ENCODE measurements around the gene CATSPER4.

Gene CATSPER4

DNA sequence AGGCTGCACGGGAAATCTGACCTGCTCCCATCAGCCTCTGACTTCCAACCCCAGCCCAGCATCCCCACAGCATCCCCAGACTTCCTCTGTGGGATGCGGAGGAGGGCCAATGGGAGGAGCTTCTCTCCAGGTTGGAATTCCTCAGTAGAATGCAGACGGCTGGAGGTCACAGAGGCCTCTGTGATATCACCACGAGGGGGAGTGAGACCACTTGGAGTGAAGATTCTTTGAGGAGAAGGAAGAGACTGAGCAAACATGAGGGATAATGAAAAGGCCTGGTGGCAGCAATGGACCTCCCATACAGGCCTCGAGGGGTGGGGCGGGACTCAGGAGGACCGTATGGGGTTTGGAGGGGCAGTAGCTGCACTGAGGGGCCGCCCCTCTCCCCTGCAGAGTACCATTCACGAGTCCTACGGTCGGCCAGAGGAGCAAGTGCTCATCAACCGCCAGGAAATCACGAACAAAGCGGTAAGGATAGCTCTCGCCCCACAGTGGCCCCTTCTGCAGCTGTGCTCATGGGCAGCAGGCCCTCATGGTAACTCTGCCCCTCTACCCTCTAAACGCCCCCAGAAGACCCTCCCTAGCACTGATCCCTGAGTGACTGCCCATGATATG, at the start of gene CATSPER4:
Gene CATSPER4 (plus strand): TSS at position 230 of the 615 bp plus-strand sequence. CDS start 26 bp downstream, at position 256.
- DNase-seq, result no peak

DNA sequence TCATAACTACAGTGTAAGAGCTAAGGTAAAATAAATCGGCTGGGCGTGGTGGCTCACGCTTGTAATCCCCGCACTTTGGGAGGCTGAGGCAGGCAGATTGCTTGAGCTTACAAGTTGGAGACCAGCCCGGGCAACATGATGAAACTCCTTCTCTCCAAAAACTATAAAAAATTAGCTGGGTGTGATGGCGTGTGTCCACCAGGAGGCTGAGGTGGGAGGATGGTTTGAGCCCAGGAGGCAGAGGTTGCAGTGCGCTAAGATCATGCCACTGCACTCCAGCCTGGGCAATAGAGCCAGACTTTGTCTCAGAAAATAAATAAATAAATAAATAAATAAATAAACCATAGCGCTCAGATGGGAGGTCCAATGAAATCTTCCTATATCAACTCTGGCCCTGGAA, 48.2 kb upstream of the CATSPER4 start:
- no peak for DNase-seq

DNA sequence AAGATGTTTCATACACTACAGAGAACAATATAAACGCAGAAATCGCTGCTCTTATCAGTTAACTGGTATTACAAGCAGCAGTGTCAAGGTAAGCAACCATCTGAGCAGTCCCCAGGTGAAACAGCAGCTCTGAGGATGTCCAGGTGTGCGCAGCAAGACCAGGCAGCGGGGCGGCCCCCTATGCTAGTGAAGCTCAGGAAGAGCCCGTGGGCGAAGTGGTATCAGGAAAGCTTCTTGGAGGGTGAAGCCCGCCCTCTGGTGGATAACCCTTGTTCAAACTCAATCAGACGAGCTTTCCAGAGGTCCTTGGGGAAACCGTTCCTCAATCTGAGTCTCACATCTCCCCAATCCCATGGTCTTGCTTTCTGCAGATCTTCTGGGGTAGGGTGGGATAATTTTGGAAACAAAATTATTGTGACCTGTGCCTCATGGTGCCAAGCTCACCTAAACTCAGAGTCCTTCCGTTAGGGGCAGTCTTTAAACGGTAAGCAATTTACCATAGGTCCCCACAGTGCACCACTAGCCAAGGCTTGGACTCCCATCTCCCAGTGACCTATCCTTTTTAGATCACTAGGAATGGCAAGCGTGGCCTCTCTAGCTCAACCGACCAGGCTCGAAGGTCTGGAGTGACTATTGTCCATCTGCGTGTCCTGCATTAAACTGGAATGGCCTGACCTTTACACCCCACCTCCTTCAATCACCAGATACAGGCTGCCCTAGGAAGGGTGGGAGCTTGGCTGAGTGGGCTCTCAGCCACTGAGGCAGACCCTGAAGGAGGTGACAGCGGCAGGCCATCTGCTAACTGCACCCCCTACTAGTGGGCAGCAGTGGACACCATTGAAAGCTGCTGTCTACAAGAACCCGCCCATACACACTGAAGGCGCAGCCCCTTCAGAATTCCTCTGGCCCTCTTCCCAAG, 45.1 kb upstream of the CATSPER4 start:
- peak; percentile 66 for DNase-seq

DNA sequence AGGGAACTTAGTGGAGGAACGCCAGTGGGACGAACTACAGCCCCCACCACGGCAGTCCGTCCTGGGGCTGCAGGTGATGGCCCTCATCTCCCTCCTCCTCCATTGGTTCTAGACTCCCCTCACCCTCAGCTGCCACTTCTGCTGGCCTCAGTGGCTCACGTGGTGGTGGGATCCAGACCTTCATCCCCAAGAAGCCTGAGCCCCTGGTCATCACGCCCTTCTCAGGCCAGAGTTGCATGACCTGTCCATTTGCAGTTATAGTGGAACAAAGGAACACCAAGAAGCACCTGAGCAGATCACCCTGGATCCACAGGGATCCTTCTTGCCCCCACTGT, 44.5 kb upstream of the CATSPER4 start:
- DNase-seq, result no peak

DNA sequence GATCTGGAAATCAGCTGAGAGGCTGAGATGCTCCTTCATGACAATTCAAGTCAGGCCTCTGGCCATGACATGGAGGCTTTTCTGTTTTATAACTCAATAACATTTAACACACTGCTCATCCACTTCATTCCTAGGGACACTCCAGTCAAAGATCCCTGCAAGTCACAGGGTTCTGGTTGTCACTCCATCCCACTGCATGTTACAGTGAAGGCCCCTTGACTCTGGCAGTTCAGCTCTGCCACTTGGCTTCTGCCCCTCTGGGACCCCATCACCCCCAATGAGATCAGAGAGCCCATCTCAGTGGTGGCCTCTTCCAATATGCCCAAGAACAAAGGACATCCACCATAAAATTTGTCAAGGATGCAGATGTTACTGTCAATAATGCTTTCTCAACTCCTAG, 41.5 kb upstream of the CATSPER4 start:
- DNase-seq, result no peak

DNA sequence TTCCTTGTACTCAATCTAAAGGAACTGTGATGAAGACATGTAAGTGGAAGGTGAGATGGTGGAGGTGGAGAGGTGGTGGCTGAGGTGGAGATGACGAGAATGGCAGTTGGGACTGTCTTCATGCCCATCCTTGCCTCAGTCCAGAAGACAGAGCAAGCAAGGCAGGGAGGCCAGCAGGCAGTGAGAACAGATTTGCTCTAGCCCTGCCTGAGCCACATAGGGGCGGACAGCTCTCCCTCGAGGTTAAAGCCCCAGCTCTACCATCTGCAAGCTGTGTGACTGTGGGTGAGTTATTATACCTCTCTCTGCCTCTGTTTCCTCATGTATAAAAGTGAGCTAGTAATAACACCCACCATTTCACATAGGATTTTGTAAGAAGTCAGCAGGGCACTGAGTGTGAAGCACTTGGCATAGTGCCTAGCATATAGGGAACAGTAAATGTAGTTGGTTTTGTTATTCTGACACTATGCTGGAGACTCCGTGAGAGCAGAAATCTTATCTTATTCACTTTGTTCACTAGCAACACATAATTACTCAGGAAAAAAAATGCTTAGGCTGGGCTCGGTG, 36.4 kb upstream of the CATSPER4 start:
- DNase-seq, result no peak

DNA sequence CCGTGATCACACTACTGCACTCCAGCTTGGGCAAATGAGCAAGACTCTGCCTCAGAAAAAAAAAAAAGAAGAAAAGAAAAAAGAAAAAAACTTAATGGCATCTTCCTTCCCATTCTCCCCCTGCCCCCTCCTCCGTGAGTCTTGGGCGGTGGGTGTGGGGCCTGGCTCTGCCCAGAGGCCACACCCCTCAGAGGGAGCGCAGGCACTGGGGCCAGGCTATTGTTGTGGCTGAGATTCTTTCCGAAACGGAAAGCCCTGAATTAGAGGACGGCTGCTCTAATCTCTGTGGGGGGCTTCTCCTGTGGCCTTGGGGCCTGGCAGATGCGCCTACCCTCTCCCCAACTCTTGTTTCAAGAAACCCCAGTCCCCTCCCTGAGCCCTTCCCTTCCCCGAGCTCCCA, 35.7 kb upstream of the CATSPER4 start:
- no peak for DNase-seq

DNA sequence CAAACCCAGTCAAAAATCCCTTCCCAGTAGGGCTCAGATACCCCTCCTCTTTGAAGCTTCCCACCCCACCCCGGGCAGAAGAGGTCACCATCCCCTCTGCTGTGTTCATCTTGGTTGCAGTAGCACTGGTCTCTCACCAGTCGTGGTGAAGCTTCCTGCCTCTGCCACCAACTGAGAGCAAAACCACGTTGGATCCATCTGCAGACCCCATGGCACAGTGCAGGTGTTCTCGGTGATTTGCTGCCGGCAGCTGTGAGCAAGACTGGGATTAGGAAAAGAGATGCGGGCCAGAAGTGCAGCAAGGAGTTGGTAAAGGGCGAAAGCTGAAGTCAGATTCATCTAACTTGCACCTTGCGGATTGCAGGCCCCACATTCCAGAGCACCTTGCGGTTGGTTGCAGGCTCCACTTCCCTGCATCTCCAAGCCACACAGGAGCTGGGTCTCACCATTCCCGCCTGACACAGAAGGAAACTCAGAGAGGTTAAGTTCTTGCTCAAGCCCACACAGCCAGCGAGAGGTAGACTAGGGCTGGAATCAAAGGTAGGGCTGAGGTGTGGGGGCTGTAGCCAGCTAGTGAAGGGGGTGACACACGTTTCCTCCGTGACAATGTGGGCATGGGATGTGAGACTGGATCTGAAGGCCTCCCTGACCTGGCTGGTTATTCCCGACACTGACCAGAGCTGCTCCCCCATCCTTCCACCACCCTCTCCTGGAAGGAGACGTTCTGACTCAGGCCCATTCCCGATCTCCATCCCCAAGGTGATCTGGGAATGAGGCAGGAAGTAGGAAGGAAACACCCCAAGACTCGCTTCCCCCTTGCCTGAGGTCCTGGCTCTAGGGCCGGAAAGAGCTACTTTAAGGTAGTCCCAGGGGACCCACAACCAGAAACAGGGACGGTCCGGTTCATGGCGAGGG, 34.8 kb upstream of the CATSPER4 start:
- no peak for DNase-seq

DNA sequence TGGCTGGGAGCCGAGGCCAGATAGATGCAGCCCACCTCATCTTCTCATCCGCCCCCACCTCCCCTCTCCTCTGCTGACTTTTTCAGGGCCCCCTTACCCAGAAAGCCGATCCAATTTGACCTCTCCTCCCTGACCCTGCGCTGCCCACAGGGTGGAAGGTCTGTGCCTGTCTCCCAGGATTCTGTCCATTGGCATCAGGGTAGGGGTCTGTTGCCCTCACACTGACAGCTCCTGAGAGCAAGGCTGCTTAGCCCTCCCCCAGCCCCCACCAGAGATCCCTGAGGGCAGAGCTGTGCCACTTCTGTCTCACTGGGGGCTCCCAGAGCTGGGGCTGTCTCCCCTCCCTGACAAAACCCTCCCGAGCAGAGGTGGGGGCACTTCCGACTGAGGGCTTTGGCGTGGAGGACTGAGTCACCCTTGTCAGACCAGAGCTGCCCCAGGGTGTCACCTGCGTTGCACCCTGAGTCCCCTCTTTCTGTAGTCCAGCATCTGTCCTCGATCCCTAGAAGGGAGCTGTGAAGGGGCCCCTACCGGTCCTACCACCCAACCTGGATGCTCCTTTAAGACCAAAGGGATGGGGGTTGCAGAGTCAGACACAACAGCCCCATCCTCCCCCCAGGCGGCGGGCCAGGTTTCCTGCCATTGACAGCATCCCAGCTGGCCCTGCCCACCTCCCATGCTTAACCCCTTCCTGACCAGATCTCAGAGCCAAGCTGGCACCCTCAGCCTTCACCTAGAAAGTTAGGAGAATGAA, 33.9 kb upstream of the CATSPER4 start:
- DNase-seq, result no peak

DNA sequence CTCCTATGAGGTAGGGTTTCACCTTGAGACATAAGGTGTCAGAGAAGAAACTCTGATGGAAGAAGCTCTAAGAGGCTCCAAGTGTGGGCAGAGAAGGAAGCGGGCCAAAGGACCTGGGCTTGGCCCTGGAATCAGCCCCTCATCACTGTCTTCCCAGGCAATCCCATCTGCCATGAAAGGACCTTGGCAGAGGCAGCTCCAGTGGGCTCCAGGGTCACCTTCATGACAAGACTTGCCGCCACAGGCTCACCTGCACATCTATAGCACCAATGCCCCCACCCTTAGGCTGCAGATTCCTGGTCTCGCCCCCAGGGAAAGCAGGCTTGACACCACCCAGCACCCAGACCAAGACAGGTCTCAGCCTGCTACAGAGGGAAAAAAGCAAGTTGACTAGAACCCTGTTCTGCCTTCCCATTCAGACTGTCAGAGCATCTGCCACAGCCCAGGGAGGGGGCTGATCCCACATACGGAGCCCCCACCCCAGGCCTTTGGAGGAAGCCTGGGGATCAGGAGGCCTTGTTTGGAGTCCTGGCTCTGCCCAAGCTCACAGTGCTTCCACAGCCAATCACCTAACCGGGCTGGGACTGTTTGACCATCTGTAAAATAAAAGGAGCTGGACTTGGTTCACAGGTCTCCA, 32.0 kb upstream of the CATSPER4 start:
- no peak for DNase-seq

DNA sequence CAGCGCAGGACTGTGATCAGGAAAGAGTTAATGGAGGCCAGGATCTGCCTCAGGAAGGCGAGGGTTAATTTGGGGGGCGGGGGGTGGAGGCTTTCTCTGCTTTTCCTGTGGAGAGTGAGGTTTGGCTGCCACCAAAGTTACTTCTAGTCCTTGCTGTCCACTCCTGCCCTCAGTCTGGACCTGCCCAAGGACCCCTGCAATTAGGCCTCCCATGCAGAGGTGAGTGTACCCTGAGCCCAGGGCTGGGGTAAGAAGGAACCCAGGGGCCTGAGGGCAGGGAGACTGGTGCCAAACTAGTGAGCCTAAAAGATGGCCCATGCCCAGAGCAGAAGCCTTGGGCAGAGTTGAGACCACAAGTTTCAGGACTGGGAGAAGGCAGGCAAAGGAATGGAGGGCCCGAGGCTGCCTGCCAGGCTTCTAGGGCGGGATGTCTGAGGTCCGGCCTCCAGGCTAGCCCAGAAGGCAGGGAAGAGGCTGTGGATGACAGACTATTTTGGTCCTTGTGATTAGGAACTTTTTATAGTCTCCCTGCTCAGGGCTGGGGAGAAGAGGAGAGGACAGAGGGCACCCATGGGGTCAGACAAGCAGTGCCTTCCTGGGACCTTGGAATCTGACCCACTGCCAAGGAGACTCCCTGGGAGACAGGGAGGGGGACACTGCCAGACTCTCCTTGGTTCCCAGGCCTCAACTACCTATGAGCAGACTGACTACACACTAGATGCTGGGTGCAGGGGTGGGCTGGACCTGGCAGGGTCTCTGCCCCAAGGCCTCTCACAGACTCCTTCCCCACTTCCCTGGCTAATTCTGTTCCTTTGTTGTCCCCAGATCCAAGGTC, 31.3 kb upstream of the CATSPER4 start, which contains the start of gene FAM110D:
Gene FAM110D (plus strand): TSS at position 172 of the 835 bp plus-strand sequence. CDS start 2,213 bp downstream, outside the sequence.
- DNase-seq, result no peak

DNA sequence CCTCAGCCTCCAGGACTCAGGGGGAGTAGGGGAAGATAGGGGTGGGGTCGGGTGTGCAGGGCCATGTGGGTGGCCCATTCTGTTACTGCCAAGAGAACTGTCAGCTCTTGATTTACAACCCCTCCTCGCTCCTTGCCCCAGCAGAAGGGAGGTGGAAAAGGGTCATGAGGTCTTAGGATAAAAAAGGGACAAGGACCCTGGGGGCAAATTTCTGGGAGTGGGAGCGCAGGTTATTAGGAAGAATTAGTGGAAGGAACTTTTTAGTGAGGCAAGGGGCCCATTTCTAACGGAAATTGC, 30.7 kb upstream of the CATSPER4 start:
- DNase-seq, result no peak

DNA sequence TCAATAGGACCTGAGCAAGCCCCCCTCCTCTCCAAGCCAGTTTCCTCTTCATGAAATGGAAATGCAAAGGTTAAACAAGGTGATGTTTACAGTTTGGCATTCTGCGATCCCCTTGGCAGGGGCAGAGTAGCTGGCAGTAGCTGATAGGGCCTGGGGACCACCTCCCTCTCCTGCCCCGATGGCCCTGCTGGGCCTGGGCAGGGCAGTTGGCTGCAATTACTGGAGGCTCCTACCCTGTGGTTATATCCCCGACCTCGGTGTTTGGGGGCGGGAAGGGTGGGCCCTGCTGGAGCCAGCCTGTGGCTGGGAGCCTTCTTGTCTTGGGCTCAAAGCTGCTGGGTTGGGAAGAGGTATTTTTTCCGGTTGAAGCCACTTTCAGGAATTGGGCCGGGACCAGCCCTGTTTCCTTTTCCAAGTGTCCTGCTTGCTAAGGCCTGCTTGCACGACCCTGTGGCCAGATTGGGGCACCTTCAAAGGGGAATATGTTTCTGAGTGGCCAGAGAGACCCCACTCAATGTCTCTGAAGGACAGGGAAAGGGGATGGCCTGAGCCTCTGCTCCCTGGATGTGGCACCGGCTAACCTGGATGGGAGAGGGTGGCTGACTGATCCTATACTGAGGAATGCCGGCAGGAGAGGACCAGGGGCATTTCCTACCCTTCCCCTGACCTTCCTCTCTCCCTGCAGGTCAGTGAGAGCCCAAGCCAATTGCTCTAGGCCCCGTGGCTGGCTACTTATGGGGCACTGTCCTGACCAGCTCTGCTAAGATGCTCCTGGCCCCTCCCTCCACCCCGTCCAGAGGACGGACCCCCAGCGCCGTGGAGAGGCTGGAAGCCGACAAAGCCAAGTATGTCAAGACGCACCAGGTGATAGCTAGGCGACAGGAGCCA, 29.6 kb upstream of the CATSPER4 start:
- DNase-seq, result no peak

DNA sequence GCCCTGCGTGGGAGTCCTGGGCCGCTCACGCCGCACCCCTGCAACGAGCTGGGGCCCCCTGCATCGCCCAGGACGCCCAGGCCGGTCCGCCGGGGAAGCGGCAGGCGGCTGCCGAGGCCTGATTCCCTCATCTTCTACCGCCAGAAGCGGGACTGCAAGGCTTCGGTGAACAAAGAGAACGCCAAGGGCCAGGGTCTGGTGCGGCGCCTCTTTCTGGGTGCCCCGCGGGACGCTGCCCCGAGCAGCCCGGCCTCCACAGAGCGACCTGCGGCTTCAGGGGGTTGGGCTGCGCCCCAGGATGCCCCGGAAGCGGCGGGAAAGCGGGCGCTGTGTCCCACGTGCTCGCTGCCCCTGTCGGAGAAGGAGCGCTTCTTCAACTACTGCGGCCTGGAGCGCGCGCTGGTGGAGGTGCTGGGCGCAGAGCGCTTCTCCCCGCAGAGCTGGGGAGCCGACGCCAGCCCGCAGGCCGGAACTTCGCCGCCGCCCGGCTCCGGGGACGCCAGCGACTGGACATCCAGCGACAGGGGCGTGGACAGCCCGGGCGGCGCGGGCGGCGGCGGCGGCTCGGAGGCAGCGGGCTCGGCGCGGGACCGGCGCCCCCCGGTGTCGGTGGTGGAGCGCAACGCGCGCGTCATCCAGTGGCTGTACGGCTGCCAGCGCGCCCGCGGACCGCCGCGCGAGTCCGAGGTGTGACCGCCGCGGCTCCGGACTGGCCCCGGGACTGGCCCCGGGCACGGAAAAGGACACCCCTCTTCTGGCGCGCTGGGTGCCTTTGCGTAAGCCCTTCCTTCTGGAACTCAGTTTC, 28.8 kb upstream of the CATSPER4 start:
- DNase-seq, result no peak

DNA sequence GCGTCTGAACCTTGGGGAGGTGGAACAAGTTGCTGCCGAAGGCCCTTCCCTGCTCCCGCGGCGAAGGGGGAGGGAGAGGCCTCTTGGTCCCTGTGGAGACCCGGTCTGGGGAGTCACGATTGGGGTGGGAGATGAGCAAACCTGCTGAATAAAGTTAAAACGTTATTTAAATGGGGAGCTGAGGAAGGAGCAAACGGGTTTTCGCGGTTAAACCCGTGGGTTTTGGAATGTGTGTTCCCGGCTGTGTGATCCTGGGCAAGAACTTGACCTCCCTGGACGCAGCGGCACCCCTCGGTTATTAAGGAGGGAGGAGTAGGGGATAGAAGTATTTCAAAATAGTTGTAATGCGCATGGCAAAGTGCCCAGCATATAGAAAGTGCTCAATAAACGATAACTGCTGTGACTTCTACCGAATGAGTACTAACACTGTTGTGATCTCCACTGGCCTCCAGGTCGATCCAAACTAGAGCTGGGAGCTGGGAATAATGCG, 28.1 kb upstream of the CATSPER4 start:
- DNase-seq, result no peak

DNA sequence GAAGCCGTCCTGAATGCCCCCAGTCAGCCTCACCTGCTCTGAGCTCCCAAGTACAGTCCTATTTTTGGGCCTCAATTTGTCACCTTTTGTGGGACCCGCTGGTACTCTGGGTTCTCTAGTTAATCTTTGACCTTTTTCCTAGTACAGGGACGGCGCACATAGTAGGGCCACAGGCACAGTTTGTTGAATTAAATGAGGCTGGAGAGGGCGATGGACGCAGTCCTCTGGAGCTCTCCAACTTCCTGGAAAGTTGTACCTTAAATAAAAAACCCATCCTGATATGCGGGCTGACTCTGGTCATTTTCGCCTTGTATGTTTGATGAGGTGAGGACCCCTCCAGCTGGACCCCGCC, 26.7 kb upstream of the CATSPER4 start:
- no peak for DNase-seq

DNA sequence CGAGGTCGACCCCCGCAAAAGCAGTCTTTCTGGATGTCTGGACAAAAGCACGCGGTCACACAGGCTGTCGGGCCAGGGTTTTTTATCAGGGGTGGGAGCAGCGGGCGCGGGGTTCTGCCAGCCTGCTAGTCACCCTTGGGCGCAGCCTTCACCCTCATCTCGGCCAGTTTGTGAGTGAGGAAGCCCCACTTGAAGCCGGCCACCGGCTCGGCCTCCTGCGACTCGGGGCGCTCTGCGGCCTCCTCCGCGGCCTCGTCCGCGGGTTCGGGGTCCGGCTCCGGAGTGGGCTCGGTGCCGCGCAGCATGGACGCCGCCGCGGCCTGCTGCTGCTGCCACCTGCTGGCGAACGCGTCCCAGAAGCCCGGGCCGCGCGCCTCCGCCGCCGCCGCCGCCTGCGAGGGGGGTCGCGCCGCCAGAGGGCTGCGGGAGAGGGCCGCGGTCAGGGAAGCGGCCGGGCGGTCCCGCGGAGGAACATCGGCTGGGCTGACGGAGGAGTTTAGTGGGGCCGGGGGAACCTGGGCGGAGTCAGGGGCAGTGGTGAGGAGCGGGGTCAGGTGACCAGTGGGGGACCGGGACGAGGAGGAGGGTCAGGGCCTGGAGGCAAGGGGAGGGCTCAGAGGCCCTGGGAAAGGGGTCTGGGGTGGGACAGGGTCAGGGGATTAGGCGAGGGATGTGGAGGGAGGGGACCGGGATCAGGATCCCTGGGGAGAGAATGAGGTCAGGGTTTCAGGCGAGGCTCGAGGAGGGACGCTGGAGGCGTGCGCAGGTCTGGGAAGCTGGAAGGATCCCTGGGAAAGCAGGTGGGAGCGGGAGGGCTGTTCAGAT, 26.2 kb upstream of the CATSPER4 start:
- no peak for DNase-seq

All from NCI-H1694 treated with DMSO at 0.1 percent for 48 hours (cell line).